GM19043 (cell line): ENCODE measurements around the gene AGPAT3.

ENCODE experiments used
- ATAC-seq: cut with Tn5 transposase; IDR thresholded peaks from one replicate; pipeline ENCODE4 v1.9.1; 2021; ENCODE audit warnings: low read depth; ENCODE audit not compliant: unreplicated experiment

The AGPAT3 gene

GRCh38 chr21:43859747-43860214, 5.2 kb upstream of the AGPAT3 start:
- no peak for ATAC-seq

GRCh38 chr21:43861706-43862105, 3.3 kb upstream of the AGPAT3 start:
- no peak for ATAC-seq

GRCh38 chr21:43864313-43864961, 586 bp upstream of the AGPAT3 start:
- no peak for ATAC-seq

DNA sequence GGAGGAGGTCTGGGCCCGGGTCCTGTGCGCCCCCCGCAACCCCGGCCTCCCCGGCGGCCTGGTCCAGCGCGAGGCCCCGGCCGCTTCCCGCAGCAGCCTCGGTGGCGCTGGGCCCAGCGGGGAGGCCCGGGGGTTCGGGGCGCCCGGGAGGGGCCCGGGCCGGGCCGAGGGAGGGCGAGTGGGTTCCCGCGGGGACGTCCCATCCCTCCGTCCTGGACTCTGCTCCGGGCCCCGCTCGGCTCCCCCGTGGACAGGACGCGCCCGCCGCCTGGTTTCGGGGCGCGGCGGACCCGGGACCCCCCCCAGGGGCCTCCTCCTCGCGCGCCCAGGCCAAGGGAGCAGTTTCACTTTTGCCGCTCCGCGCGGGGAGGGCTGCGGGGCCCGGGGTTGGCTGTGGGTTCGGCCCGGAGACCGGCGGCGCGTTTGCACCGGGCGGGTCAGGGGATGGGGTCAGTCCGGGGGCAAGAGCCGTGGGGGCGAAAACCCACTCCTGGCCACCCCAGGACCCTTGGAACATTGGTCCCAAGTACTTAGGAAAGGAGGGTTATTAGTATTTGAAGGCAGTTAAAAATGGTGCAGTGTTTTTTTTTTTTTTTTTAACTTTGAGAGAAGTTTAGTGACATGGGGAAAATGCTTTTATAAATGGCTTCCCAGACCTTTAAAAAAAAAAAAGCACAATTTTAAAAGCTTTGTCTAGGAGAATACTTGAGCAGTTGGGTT, 677 bp downstream of the AGPAT3 start:
- no peak for ATAC-seq

- ATAC-seq, result no peak
Measured at GRCh38 chr21:43866260-43866629, 1.2 kb downstream of the AGPAT3 start.

GRCh38 chr21:43866659-43867331, 1.8 kb downstream of the AGPAT3 start:
- ATAC-seq, result no peak

DNA sequence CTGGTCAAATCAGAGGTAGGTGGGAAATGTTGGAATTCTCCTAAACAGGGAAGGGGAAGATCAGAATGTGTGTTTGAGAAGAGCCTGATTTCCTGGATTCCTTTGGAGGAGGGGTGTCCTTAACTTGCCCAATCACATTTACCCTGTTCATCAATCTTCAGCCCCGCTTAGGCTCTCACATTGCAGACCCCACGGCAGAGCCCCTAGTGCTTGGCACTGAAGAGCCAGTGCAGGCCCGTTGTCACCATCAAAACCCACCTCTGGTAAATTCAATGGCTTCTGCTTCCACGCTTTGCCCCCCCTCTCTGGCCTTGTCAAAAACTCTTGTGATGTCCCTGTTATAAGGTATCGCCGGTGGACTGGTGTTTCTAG, 2.3 kb downstream of the AGPAT3 start:
- no peak for ATAC-seq

GRCh38 chr21:43867948-43868347, 2.9 kb downstream of the AGPAT3 start:
- no peak for ATAC-seq

GRCh38 chr21:43868461-43868860, 3.4 kb downstream of the AGPAT3 start:
- ATAC-seq, result no peak

- no peak for ATAC-seq
Measured at GRCh38 chr21:43869486-43870325, 4.7 kb downstream of the AGPAT3 start.

DNA sequence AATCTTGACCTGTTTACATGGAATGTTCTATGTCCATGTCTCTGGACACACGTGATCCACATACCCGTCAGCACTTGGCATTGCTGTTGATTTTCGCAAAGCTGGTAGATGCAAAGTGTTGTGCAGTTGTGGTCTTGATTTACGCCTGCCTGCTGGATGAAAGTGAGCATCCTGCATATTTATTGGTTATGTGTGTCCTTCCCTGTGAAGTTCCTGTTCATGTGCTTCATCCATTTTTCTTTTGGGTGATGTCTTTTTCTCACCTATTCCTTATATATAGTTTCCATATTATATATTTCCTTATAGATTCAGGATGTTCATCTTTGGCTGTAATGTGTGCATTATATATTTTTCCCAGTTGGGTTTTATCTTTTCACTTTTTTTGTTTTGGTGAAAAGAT, 6.5 kb downstream of the AGPAT3 start:
- no peak for ATAC-seq

DNA sequence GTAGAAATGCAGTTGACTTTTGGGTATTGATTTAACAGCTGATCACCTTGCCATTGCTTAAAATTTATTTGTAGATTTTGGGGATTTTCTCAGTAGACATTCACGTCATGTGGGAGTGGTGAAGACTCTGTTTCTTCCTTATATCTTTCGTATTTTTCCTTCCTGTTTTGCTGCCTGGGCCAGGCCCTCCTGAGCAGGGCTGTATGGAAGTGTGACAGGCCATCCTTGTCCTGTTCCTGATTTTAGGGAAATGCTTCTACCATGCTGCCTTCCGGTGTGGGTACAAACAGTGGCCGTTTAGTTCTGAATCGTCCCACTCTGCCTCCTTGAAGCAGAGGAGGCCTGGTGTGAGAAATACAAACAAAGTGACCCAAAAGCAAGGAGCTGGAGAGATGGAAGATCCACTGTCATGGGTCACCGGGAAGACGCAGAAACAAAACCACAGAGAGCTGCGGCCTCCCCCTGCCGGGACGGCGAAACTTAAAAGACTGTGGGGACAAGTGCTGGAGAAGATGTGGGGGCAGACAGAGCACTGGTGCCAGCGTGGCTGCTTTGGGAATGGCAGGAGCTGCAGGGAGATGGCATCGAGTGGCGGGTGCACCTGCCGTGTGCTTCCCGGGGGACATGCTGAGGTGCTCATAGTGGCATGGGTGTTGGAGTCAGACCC, 7.6 kb downstream of the AGPAT3 start:
- ATAC-seq, result no peak

GRCh38 chr21:43873673-43874072, 8.7 kb downstream of the AGPAT3 start:
- no peak for ATAC-seq

DNA sequence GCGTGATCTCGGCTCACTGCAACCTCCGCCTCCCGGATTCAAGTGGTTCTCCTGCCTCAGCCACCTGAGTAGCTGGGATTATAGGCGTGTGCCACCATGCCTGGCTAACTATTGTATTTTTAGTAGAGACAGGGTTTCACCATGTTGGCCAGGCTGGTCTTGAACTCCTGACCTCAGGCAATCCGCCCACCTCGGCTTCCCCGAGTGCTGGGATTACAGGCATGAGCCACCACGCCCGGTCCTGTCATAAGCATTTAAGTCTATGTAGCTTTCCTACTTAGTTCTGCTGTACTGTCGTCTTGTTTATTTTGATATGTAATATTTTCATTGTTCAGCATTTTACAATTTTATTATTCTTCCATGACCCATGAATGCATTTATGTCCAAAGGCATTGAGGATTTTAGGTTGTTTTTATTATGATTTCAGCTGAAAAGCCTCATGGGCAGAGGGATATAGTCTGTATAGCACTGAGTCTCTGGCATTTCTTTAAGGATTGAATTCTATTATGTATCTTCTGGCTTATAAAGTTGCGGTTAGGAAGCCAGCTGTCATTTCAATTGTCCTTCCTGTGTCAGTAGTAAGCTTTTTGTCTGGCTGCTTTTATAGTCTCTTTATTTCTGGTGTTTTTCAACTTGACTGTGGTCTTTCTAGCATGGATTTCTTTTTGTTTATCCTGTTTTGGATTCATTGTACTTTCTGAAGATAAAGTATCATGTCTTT, 9.2 kb downstream of the AGPAT3 start:
- ATAC-seq, result no peak

DNA sequence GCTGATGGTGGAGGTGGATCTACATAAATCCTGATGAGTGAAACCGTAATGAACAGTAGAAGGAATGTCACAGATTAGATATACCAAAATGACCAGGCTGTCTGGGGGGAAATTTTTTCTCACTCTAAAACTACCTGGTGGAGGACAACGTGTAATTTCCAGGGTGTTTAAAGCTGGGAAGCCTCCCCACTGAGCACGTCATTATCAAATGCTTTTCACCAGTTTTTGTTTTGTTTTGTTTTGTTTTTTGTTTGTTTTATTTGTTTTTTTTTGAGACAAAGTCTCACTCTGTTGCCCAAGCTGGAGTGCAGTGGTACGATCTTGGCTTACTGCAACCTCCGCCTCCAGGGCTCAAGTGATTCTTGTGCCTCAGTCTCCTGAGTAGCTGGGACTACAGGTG, 11.6 kb downstream of the AGPAT3 start:
- ATAC-seq, result no peak

- ATAC-seq, result no peak
Measured at GRCh38 chr21:43877936-43878575, 13.0 kb downstream of the AGPAT3 start.

- no peak for ATAC-seq
Measured at GRCh38 chr21:43879348-43880110, 14.5 kb downstream of the AGPAT3 start.

GRCh38 chr21:43880111-43880985, 15.3 kb downstream of the AGPAT3 start:
- ATAC-seq, result no peak
